Smooth muscle cell of the brain vasculature (primary cell): ENCODE data around the gene ZNF526.
A peak's percentile ranks its signal among the peaks of the same experiment; 100 is the strongest.

Experiments used
- DNase-seq: peaks from one replicate; pipeline ENCODE4 v3.0.0-alpha.2; 2012; ENCODE audit warnings: low read depth, low spot score

The ZNF526 gene

GRCh38 chr19:42224940-42225717 lies 5.0 kb downstream of the ZNF526 start:
- no peak for DNase-seq

GRCh38 chr19:42225718-42226292 lies 5.7 kb downstream of the ZNF526 start:
- no peak for DNase-seq

DNA sequence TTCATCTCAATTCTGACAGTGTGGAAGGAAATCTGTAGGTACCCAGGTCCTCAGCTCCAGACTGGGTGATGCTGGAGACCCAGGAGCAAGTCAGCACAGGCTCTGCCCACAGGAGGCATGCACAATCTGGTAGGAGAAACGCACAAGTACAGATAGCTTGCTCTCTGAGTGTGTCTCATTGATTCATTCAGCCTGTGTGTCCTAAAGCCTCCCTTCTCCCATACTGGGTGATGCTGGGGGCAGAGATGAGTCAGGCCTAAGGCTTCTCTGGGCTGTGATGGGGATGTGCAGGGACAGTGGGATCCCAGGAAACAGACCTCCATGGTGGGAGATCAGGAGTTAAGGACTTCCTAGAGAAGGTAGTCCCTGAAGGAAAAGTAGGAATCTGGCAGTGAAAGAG lies 6.8 kb downstream of the ZNF526 start:
- DNase-seq, result no peak

- no peak for DNase-seq
These were observed 8.5 kb downstream of the ZNF526 start for GRCh38 chr19:42228641-42229040.

DNA sequence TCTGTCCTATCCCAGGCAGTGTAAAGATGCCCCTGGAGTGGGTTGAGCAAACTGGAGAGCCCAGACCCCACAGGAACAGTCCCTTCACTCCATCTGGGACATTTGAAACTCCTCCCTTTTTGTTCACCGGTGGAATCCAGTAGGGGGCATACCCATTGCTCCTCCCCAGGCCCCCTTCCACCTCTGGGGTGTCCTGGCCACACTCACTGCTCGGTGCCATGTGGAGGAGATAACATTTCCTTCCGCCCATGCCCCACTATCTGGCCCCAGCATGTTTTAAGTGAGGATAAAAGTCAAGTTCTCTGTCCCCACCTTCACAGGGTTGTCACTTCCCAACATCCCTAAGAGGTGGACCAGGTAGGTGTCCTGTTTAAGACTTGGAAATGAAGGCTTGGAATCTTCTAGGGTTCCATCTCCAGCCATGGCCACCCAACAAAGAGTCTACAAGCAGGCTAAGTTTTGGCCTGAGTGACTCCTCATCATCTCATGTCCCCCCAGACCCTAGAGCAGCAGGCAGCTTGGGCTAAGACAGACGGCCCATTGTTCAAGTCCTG lies 9.3 kb downstream of the ZNF526 start:
- DNase-seq, result no peak

GRCh38 chr19:42229855-42230351 lies 9.8 kb downstream of the ZNF526 start:
- no peak for DNase-seq

- DNase-seq, result no peak
These were observed 10.5 kb downstream of the ZNF526 start for GRCh38 chr19:42230571-42230970.

DNA sequence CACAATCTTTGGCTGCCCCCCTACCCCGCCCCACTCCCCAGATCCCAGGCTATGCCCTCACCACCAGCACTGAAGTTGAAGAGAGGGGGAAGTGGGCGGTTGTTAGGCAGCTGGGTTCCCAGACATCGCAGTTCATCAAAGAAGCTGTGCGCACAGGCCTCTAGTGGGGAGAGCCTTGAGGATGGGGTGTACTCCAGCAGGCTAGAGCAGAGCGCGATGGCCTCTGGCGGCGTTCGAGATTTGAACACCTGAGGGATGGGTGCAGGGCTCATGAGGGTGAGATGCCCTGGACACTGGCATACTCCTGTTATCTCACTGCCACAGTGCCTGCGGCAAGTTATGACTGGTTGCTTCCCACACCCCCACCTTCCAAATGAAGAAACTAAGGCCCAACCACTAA lies 12.3 kb downstream of the ZNF526 start:
- DNase-seq, result no peak

- no peak for DNase-seq
These were observed 13.0 kb downstream of the ZNF526 start for GRCh38 chr19:42233106-42233505.

DNA sequence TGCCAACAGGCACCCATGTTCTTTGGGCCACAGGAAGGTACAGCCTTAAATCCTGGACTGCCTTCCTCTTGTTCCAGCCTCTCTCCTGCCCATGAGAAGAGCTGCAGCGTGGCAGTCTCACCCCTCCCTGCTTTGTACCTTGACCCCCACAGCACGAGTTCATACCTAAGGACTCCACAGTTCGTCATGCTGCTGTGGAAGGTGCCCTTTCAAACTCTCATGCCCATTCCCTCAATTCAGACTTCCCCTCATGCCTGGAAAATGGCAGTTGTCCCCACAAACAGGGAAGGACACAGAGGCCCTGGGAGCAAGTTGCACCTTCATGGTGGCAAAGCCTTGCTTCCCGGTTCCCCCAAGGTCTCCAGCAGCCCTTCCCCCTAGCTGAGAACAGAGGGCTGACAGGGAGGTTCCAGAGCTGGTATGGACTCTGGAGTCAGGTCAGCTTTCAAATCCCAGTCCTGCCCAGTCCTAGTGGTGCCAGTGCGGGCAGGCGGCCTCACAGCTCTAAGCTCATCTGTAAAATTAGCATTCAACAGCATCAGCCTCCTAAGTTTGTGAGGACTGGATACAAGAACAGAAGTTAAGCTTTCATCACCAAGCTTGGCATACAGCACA lies 13.7 kb downstream of the ZNF526 start:
- no peak for DNase-seq

DNA sequence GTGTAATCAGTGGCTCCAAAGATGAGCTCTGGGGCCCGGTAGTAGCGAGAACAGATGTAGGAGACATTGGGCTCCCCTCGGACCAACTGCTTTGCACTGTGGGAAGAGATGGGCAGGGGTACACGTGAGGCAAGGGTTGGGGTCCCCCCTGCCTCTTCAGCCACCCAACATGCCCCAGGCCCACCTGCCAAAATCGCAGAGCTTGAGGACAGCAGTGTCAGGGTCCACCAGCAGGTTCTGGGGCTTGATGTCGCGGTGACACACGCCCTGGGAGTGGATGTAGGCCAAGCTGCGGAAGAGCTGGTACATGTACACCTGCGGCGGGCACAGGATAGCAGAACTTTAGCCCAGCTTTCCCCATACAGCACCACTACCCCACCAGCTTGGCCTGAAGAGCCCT lies 14.3 kb downstream of the ZNF526 start:
- no peak for DNase-seq

DNA sequence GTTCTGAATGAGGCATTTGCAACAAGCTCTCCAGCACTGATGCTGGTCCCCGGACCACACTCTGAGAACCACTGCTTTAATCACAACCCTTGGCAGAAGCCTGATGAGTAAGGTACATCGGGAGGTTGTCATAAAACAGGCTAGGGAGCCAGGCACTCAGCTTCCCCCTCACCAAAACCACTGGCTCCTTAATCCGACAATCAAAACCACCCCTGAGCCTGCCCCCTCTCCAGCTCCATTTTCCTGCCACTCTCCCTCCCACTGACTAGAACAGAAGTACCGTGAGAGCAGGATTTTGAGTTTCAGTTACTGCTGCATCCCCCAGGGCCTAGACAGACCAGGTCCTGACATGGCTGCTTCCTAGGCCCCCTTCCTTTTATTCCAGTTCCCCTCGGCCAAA lies 15.1 kb downstream of the ZNF526 start:
- no peak for DNase-seq

DNA sequence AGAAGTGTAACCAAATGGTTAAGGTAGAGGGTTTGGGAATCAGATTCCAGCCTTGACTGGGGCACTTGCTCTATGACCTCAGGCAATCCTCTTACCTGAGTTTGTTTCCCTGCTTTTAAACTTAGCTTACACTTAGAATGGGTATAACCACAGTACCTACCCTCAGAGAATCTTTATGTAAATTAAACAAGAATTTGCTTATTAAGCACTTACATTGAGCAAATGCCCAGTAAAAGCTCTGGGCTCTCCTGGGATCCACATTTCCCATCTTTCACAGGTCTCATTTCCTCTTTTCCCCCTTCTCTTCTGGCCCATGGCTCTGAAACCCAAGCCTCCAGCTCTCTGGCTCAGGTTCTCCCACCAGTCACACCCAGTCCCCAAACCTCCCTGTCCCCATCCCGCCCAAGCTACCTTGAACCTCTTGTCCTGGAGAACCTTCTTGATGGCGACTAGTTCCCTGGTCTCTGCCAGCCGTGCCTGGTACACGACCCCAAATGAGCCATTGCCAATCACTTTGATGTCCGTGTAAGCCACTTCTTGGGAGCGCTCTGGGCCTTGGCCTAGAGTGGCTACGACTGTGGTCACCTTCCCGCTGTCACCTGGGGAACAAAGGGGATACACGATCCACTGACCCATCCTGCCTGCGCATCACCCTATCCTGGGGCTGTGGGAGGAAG lies 19.6 kb downstream of the ZNF526 start:
- no peak for DNase-seq

DNA sequence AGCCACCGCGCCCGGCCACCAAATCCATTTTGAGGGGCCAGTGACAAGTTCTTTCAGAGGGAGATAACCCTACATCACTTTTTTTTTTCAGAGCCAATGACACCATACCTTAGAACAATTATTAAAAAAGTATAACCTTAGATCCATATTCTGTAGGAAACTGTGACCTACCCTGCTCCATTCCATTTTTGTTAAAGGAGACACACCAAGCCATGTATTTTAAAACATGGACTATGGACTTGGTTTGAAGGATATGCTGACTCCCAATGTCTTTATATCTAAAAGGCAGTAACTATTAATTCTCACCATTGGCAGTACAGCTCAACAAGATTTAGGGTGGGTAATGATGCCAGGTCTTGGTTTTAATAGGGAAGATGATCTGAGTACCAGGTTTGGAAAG lies 21.2 kb downstream of the ZNF526 start:
- no peak for DNase-seq

GRCh38 chr19:42242069-42242511 lies 22.0 kb downstream of the ZNF526 start:
- DNase-seq, result no peak

- DNase-seq, result peak; percentile 96
These were observed 22.6 kb downstream of the ZNF526 start, which contains the start of gene GSK3A for GRCh38 chr19:42242512-42243409. TSS of gene GSK3A (minus strand) at chr19:42242602. CDS start at chr19:42242465, 137 bp downstream.

DNA sequence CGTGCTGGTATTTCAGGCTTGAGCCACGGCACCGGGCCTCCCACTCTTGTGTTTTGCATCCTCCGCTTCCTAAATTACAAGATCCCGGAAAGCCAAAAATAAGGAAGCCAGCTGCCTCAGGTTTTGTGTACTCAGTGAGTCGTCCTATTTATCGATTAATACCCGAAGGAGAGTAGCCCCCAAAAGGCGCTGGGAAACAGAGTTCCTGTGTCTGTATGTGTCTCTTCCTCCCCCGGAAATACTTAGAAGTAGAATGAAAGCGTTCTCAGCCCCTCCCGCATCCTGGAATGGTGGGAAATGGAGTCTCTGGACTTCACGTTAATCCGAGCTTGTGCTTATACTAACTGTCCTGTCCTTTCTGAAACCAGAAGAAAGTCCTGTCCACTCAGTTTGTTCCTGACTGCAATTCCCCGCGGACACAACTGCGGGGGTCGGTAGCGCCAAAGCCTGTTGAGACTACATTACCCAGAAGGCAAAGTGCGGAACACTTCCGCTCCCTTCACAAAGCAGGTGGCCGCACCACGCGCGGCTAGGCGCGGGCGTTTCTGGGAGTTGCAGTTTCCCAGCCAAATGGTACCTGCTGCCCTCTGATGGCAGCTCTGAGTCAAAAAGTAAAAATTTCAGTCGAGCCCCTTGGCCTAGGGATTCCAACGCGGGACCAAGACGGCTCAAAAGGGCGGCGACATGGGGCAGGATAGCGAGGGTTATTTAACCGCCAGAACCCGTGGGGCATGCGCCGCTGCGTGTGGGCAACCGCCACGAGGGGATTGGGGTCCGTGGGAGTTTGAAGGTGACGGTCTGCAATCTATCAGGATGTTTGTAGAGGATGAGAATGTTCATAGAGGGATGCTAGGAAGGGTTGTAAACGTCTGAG lies 24.5 kb downstream of the ZNF526 start:
- DNase-seq, result peak; percentile 89

DNA sequence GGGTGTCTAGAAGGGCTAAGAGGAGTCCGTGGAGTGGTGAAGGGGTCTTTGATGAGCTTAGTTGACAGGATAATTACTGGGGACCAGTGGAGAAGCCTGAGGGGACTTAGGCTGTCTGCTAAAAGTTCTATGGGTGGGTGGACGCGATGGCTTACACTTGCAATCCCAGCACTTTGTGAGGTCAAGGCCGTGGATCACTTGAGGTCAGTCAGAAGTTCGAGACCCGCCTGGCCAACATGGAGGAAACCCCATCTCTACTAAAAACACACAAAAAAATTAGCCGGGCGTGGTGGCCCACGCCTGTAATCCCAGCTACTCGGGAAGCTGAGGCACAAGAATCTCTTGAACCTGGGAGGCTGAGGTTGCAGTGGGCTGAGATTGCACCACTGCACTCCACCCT lies 25.1 kb downstream of the ZNF526 start:
- DNase-seq, result no peak

DNA sequence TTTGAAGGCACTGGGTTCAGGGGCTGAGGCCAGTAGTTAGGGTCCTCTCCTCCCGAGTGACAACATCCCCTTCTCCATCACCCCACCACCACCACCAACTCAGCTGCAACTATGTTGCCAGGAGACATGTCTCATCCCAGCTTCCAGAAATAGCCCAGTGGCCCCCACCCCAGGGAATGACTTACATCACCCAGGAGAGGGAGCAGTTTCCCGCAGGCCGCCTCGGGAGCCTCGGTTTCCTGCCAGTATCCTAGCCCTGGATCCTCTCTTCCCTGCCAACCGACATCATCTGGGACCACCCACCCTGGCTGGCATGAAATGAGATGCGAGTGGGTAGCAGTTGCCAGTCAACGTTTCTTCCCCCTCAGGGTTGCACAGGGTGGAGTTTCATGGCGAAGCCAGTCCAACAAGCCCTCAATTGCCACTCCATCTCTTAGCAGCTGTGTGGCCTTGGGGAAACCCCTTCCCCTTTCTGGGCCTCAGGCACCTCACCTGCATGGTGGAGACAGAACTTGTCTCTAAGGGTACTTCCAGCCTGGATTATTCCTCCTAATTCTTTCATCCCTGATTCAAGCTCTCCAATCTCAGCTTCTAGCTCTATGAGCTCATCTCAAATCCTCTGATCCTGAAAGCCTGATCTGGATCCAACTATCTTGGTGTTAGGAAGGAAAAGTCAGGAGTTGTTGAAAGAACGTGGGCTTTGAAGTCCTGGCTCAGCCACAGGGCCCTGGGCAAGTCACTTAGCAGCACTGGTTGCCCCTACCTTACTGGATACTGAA lies 26.2 kb downstream of the ZNF526 start:
- no peak for DNase-seq
